ENCODE results near the gene B4GALT1.

DNA sequence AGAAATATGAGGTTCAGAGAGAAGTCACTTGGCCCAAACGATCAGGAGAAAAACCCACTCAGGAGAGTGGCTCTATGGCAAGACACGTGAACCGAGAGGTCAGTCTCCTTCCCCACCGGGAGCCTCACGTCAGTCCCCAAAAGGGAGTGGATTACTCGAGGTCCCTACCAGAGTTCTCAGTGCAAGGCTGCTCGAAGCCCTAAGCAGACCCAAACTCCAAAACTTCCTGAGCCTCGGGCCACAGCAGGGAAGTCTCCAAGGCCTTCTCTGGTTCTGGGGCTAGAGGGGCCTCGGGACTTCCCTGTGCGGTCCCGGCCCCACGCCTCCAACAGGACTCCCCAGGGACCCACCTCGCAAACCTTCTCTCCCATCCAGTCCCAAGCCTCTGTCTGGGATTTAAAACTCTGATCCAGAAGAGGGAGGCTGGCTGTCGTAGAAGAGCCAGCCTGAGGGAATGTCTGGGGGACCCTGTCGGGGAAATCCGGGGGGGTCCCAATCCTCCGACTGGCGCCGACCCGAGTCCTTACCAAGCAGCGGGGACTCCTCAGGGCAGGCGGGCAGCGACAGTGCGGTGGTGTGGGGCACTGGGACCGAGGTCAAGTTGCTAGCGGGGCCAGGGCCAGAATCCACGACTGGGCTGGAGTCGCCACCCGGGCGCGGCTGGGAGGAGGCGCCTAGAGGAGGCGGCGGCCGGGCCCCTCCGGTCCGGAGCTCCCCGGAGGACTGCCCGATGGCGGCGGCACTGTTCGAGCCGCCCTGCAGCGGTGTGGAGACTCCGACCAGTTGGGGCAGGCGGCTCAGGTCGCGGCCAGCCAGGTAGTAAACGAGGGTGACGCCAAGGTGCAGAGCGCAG lies 679 bp downstream of the B4GALT1 start:
- TF ChIP-seq, protein P1, sequence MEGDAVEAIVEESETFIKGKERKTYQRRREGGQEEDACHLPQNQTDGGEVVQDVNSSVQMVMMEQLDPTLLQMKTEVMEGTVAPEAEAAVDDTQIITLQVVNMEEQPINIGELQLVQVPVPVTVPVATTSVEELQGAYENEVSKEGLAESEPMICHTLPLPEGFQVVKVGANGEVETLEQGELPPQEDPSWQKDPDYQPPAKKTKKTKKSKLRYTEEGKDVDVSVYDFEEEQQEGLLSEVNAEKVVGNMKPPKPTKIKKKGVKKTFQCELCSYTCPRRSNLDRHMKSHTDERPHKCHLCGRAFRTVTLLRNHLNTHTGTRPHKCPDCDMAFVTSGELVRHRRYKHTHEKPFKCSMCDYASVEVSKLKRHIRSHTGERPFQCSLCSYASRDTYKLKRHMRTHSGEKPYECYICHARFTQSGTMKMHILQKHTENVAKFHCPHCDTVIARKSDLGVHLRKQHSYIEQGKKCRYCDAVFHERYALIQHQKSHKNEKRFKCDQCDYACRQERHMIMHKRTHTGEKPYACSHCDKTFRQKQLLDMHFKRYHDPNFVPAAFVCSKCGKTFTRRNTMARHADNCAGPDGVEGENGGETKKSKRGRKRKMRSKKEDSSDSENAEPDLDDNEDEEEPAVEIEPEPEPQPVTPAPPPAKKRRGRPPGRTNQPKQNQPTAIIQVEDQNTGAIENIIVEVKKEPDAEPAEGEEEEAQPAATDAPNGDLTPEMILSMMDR (IDR thresholded peaks at IDR 0.05 in 2 of 3, conservative IDR thresholded peaks at IDR 0.05 in 1 of 3; ENCODE audit: borderline replicate concordance in 1 of 3, insufficient read depth in 1 of 3, low read depth in 2 of 3, low read length in 2 of 3): no peak
- TF ChIP-seq, protein P2, sequence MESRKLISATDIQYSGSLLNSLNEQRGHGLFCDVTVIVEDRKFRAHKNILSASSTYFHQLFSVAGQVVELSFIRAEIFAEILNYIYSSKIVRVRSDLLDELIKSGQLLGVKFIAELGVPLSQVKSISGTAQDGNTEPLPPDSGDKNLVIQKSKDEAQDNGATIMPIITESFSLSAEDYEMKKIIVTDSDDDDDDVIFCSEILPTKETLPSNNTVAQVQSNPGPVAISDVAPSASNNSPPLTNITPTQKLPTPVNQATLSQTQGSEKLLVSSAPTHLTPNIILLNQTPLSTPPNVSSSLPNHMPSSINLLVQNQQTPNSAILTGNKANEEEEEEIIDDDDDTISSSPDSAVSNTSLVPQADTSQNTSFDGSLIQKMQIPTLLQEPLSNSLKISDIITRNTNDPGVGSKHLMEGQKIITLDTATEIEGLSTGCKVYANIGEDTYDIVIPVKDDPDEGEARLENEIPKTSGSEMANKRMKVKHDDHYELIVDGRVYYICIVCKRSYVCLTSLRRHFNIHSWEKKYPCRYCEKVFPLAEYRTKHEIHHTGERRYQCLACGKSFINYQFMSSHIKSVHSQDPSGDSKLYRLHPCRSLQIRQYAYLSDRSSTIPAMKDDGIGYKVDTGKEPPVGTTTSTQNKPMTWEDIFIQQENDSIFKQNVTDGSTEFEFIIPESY (IDR thresholded peaks at IDR 0.05; ENCODE audit: extremely low read depth, insufficient replicate concordance, low read length): no peak
- no peak for TF ChIP-seq RAD21 (IDR thresholded peaks at IDR 0.05; ENCODE audit: low read depth)
- TF ChIP-seq, protein P3, sequence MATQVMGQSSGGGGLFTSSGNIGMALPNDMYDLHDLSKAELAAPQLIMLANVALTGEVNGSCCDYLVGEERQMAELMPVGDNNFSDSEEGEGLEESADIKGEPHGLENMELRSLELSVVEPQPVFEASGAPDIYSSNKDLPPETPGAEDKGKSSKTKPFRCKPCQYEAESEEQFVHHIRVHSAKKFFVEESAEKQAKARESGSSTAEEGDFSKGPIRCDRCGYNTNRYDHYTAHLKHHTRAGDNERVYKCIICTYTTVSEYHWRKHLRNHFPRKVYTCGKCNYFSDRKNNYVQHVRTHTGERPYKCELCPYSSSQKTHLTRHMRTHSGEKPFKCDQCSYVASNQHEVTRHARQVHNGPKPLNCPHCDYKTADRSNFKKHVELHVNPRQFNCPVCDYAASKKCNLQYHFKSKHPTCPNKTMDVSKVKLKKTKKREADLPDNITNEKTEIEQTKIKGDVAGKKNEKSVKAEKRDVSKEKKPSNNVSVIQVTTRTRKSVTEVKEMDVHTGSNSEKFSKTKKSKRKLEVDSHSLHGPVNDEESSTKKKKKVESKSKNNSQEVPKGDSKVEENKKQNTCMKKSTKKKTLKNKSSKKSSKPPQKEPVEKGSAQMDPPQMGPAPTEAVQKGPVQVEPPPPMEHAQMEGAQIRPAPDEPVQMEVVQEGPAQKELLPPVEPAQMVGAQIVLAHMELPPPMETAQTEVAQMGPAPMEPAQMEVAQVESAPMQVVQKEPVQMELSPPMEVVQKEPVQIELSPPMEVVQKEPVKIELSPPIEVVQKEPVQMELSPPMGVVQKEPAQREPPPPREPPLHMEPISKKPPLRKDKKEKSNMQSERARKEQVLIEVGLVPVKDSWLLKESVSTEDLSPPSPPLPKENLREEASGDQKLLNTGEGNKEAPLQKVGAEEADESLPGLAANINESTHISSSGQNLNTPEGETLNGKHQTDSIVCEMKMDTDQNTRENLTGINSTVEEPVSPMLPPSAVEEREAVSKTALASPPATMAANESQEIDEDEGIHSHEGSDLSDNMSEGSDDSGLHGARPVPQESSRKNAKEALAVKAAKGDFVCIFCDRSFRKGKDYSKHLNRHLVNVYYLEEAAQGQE (IDR thresholded peaks at IDR 0.05; ENCODE audit: low read depth): no peak
- no peak for TF ChIP-seq POLR2A (IDR thresholded peaks at IDR 0.05; ENCODE audit: borderline replicate concordance, extremely low read depth, insufficient read depth, insufficient read length)

Measured in HCT116 (cell line).